Activated CD4-positive, CD25-positive, alpha-beta regulatory T cell (primary cell): ENCODE results near the gene RBMS2.
"Not testable (repeated sequence)": the region's sequence is repeated elsewhere in the genome, so short reads cannot be mapped to it uniquely, and the experiment has no call there.

Experiments used
- DNase-seq, 4 experiments: peaks; one replicate each; lab custom pipeline; 2025; lab: John Stamatoyannopoulos, UW

The RBMS2 gene

GRCh38 chr12:56517854-56518253 lies 3.8 kb upstream of the RBMS2 start:
- no peak for DNase-seq

- no peak for DNase-seq
Observed at GRCh38 chr12:56518570-56518969, 3.0 kb upstream of the RBMS2 start.

GRCh38 chr12:56520048-56520447 lies 1.6 kb upstream of the RBMS2 start:
- no peak for DNase-seq

GRCh38 chr12:56520506-56520905 lies 1.1 kb upstream of the RBMS2 start:
- no peak for DNase-seq

- no peak for DNase-seq
Observed at GRCh38 chr12:56521209-56521589, 421 bp upstream of the RBMS2 start.

GRCh38 chr12:56522411-56523193 lies 982 bp downstream of the RBMS2 start:
- no peak for DNase-seq

GRCh38 chr12:56528846-56529245 lies 7.2 kb downstream of the RBMS2 start:
- DNase-seq: no peak

GRCh38 chr12:56529656-56530055 lies 8.0 kb downstream of the RBMS2 start:
- DNase-seq: no peak

- no peak for DNase-seq
Observed at GRCh38 chr12:56530390-56531055, 8.9 kb downstream of the RBMS2 start.

GRCh38 chr12:56537546-56537945 lies 15.9 kb downstream of the RBMS2 start:
- DNase-seq: no peak

- no peak for DNase-seq
Observed at GRCh38 chr12:56541631-56542030, 20.0 kb downstream of the RBMS2 start.

- no peak for DNase-seq
Observed at GRCh38 chr12:56542164-56542563, 20.5 kb downstream of the RBMS2 start.

GRCh38 chr12:56545023-56545604 lies 23.5 kb downstream of the RBMS2 start:
- no peak for DNase-seq

- DNase-seq: no peak
Observed at GRCh38 chr12:56546680-56547079, 25.1 kb downstream of the RBMS2 start.

- DNase-seq: no peak
Observed at GRCh38 chr12:56551070-56551469, 29.4 kb downstream of the RBMS2 start.

GRCh38 chr12:56565510-56566101 lies 44.0 kb downstream of the RBMS2 start:
- DNase-seq: no peak

GRCh38 chr12:56568146-56568545 lies 46.5 kb downstream of the RBMS2 start:
- DNase-seq: no peak

GRCh38 chr12:56571121-56571520 lies 49.5 kb downstream of the RBMS2 start:
- no peak for DNase-seq

- no peak for DNase-seq
Observed at GRCh38 chr12:56572288-56572687, 50.7 kb downstream of the RBMS2 start.

- no peak for DNase-seq
Observed at GRCh38 chr12:56574210-56574609, 52.6 kb downstream of the RBMS2 start.

GRCh38 chr12:56577248-56577647 lies 55.6 kb downstream of the RBMS2 start:
- DNase-seq: not testable (repeated sequence)

GRCh38 chr12:56578983-56579546 lies 57.4 kb downstream of the RBMS2 start:
- no peak for DNase-seq
